GM06990 (cell line): ENCODE measurements around the gene STX3.

Experiments
- DNase-seq: peaks from one replicate; pipeline ENCODE4 v3.0.0-alpha.2; 2011; ENCODE audit not compliant: insufficient read length; ENCODE audit errors: extremely low read depth
- H3K27me3 ChIP-seq: replicated peaks from 2 replicates; pipeline ENCODE4 v1.6.0; 2011; ENCODE audit warnings: low read length; ENCODE audit not compliant: control insufficient read depth, insufficient read depth
- H3K36me3 ChIP-seq: 2 replicates; pipeline ENCODE4 v1.5.1; 2011; ENCODE audit warnings: low read length; ENCODE audit not compliant: control insufficient read depth, insufficient read depth
- H3K4me3 ChIP-seq: replicated peaks from 2 replicates; pipeline ENCODE4 v1.5.1; 2011; ENCODE audit warnings: low read depth, mild to moderate bottlenecking, control low read depth, low read length
- TF ChIP-seq, protein P1 (sequence below): IDR thresholded peaks from 2 replicates; pipeline ENCODE4 v1.5.1; 2011; ENCODE audit warnings: low read length, control low read depth, mild to moderate bottlenecking, inconsistent platforms; ENCODE audit not compliant: insufficient read depth, poor library complexity, severe bottlenecking

The STX3 gene

DNA sequence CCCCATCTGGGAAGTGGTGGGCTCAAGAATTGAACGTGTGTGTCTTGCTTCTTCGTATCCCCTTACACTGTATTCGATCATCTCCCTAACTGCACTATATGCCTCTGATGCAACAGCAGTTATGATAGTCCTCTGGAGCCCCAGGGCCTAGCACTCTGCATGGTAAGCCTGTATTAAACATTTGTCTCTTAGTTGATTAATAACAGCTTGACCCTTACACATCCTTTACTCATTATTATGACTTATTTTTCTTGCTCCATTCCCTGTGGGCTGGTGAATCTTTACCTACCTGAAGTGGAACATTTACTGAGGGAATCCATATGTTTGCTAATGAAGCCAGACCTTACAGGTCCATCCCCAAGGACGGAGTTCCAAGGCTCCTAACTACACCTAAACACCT, 5.6 kb downstream of the STX3 start:
- TF ChIP-seq, protein P1, sequence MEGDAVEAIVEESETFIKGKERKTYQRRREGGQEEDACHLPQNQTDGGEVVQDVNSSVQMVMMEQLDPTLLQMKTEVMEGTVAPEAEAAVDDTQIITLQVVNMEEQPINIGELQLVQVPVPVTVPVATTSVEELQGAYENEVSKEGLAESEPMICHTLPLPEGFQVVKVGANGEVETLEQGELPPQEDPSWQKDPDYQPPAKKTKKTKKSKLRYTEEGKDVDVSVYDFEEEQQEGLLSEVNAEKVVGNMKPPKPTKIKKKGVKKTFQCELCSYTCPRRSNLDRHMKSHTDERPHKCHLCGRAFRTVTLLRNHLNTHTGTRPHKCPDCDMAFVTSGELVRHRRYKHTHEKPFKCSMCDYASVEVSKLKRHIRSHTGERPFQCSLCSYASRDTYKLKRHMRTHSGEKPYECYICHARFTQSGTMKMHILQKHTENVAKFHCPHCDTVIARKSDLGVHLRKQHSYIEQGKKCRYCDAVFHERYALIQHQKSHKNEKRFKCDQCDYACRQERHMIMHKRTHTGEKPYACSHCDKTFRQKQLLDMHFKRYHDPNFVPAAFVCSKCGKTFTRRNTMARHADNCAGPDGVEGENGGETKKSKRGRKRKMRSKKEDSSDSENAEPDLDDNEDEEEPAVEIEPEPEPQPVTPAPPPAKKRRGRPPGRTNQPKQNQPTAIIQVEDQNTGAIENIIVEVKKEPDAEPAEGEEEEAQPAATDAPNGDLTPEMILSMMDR: no peak
- Histone ChIP-seq H3K4me3 (no peak overlapping the region), H3K36me3 (no peaks in the 10 kb centered on the region), H3K27me3 (no peaks in the 10 kb centered on the region; the same call in 1 of the 2 replicates)
- no peak for DNase-seq

DNA sequence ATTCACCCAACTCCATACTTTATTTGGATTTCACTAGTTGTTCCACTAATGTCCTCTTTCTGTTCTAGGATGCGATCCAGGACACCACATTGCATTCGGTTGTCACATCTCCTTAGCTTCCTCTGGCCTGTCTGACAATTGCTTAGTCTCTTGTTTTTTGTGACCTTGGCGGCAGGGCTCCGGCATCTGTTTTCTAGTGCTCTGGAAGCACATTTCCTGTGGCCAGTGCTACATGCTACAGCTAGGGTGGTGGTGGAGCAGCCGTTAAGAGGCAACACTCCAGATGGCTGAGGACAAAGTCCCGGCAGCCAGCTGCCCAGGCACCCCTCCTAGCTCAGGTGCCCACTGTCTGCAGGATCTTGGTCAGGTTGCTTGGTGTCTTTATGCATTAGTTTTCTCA, 6.8 kb downstream of the STX3 start:
- no peak for DNase-seq
- Histone ChIP-seq H3K36me3 (no peaks in the 10 kb centered on the region), H3K27me3 (no peaks in the 10 kb centered on the region; the same call in 1 of the 2 replicates), H3K4me3 (no peak overlapping the region)
- TF ChIP-seq, protein P1: no peak

DNA sequence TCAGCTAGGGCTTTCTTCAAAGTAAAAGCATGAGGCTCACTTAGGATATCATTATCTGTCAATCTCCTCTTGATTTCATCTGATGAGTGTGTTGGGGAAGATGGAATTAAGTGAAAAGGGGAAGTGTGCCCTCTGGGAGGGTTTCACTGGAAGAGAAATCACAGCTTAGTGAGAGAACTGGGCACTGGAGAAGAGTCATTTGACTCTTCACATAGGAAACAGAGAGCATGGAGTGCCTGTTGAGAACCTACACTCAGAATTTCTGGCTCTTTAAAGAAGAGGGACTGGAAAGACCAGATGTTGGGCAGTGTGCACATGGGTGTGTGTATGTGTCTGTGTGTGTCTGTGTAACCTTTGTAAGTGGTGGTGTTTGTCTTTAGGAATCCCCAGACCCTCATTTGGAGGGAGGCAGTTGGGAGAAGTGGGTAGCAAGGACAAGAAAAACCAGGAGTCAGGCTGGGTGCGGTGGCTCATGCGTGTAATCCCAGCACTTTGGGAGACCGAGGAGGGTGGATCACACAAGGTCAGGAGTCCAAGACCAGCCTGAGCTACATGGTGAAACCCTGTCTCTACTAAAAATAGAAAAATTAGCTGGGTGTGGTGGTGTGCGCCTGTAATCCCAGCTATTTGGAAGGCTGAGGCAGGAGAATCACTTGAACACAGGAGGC, 10.0 kb downstream of the STX3 start:
- no peak for DNase-seq
- Histone ChIP-seq H3K27me3 (no peaks in the 10 kb centered on the region; the same call in none of the 2 replicates), H3K36me3 (no peaks in the 10 kb centered on the region), H3K4me3 (no peak overlapping the region)
- TF ChIP-seq, protein P1: no peak

DNA sequence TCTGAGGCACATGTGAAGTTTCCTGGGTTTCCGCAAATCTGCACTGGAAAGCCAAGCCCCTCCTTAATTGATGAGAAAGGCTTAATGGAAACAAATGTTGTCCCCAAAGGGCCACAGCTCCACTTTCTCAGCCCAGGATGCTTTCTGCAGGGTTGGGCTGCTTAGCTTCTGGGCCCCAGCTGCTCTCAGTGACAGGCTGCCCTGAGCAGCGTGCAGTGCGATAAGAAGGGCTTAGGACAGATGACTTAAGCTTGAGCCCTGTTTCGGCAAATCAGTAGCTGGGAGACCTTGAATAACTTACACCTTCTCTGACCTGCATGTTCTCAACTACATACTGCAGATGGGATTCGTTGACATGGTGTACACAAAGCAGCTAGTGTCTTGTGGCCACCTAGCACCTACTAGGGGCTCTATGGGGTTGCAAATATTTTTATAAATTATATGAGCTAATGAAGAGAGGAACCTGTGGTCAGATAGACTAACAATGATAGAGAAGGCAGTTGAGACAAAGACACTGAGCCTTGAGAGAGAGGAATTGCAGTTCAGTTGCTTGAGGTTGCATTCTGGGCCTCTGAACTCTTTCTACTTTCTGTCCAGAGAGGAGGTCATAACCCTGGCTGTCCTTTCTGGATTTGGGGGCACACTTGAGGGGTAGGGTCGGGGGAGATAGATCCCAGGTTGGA, 11.5 kb downstream of the STX3 start:
- Histone ChIP-seq H3K36me3 (no peaks in the 10 kb centered on the region), H3K4me3 (no peak overlapping the region), H3K27me3 (no peaks in the 10 kb centered on the region; the same call in 1 of the 2 replicates)
- TF ChIP-seq, protein P1: no peak
- DNase-seq: no peak

DNA sequence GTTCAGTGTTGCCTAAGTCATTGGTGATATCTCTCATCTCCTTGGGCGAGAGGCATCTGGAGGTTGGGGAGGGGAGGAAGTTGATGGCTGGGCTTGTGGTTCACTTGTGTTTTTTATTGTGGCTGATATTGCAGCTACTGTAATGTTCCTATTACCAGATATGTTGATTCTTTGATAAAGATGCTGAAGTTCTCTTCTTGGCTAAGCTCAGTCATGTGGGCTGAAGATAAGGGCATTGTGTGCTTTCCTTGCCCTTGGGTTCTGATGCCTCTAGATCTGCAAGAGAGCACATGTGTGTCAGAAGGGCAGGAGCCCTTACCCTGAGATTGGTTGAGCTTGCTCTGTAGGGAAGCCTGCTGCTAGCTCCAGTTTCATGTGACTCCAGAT, 12.0 kb downstream of the STX3 start:
- TF ChIP-seq, protein P1: no peak
- no peak overlapping the region for H3K4me3 ChIP-seq
- no peaks in the 10 kb centered on the region; the same call in 1 of the 2 replicates for H3K27me3 ChIP-seq
- DNase-seq: no peak
- no peaks in the 10 kb centered on the region for H3K36me3 ChIP-seq
